GM19240 (cell line): Measurements from ENCODE around the gene ATXN7.

Experiments
- DNase-seq: peaks from one replicate; pipeline ENCODE4 v3.0.0; 2011; ENCODE audit warnings: low spot score; ENCODE audit not compliant: insufficient read length

The ATXN7 gene

GRCh38 chr3:63963496-63963895, 99.8 kb downstream of the ATXN7 start:
- DNase-seq, result no peak

GRCh38 chr3:63964681-63965485, 101.2 kb downstream of the ATXN7 start:
- no peak for DNase-seq

GRCh38 chr3:63966007-63966406, 102.3 kb downstream of the ATXN7 start:
- no peak for DNase-seq

- no peak for DNase-seq
Observed at GRCh38 chr3:63966871-63967270, 103.2 kb downstream of the ATXN7 start.

- DNase-seq, result no peak
Observed at GRCh38 chr3:63967675-63968611, 104.3 kb downstream of the ATXN7 start.

GRCh38 chr3:63968612-63969350, 105.1 kb downstream of the ATXN7 start:
- DNase-seq, result no peak

GRCh38 chr3:63969876-63970275, 106.2 kb downstream of the ATXN7 start:
- DNase-seq, result no peak

GRCh38 chr3:63970631-63971475, 107.2 kb downstream of the ATXN7 start:
- no peak for DNase-seq

GRCh38 chr3:63972196-63972595, 108.5 kb downstream of the ATXN7 start:
- no peak for DNase-seq

- no peak for DNase-seq
Observed at GRCh38 chr3:63972987-63973386, 109.3 kb downstream of the ATXN7 start.

GRCh38 chr3:63973406-63973805, 109.7 kb downstream of the ATXN7 start:
- DNase-seq, result no peak

GRCh38 chr3:63974451-63974850, 110.8 kb downstream of the ATXN7 start:
- DNase-seq, result no peak

- DNase-seq, result no peak
Observed at GRCh38 chr3:63975723-63976122, 112.1 kb downstream of the ATXN7 start.

GRCh38 chr3:63976161-63976871, 112.6 kb downstream of the ATXN7 start:
- DNase-seq, result no peak

GRCh38 chr3:63976872-63977200, 113.2 kb downstream of the ATXN7 start:
- DNase-seq, result no peak

GRCh38 chr3:63977893-63978292, 114.2 kb downstream of the ATXN7 start:
- DNase-seq, result no peak

- DNase-seq, result no peak
Observed at GRCh38 chr3:63979093-63979885, 115.6 kb downstream of the ATXN7 start.

- DNase-seq, result no peak
Observed at GRCh38 chr3:63980019-63980418, 116.4 kb downstream of the ATXN7 start.

GRCh38 chr3:63980830-63981498, 117.3 kb downstream of the ATXN7 start:
- DNase-seq, result no peak
